Testis (tissue), 3 donors: ENCODE data around the gene SFMBT2. TPM values are rescaled to one million over a fixed set of nuclear protein-coding genes. Genes with fewer than 3 reads are reported as not detected.

Source experiments
- DNase-seq: peaks from one replicate; pipeline ENCODE4 v3.0.0-alpha.2; 2019
- H3K27ac ChIP-seq, 2 donors: fragments of 200-600 bp; sonication (generic); one replicate each; pipeline ENCODE4 v1.5.1; 2019
- H3K27me3 ChIP-seq: fragments of 200-600 bp; sonication (generic); one replicate; pipeline ENCODE4 v1.5.1; 2019
- H3K36me3 ChIP-seq: fragments of 200-600 bp; sonication (generic); one replicate; pipeline ENCODE4 v1.5.1; 2017; ENCODE audit warnings: low read depth; ENCODE audit errors: missing control alignments
- H3K4me1 ChIP-seq: fragments of 200-600 bp; sonication (generic); one replicate; pipeline ENCODE4 v1.5.1; 2019
- H3K4me3 ChIP-seq, 2 donors: fragments of 200-600 bp; sonication (generic); one replicate each; pipeline ENCODE4 v1.5.1; 2017 to 2019
- H3K9me3 ChIP-seq: fragments of 200-600 bp; sonication (generic); one replicate; pipeline ENCODE4 v1.5.1; 2017
- CTCF ChIP-seq, 3 experiments: fragments of 450-650 bp in 2 of 3; fragments of 200-600 bp in 1 of 3; sonication (generic) in 1 of 3; IDR thresholded peaks; one replicate each; pipeline ENCODE4 v1.5.1; 2016 to 2019; ENCODE audit warnings: antibody characterized with exemption in 3 of 3, mild to moderate bottlenecking in 2 of 3, moderate library complexity in 1 of 3
- POLR2A ChIP-seq: fragments of 450-650 bp; IDR thresholded peaks from one replicate; pipeline ENCODE4 v1.6.1; 2017; ENCODE audit warnings: antibody characterized with exemption, mild to moderate bottlenecking, moderate library complexity
- WGBS, 2 donors: methylation state at CpG; one replicate each; pipeline ENCODE4 v1.1.5; 2018; 5-methylcytosine and 5-hydroxymethylcytosine counted together
- intact Hi-C: fragments of 100-400 bp; cut with DNase I; formaldehyde crosslinking; loops from one replicate; pipeline ENCODE4 v1.15.1; 2023; ENCODE audit warnings: low total_unique reads
- polyA plus RNA-seq: library from polyadenylated mRNA; stranded (reverse); fragments of 350-450 nt; fragmentation: Illumina TruSeq; extraction: RNeasy Lipid Tissue Mini Kit (QIAGEN cat#74804); gene quantifications from one replicate; pipeline ENCODE4 v1.2.3, GENCODE V29; 2014; ENCODE audit warnings: low read depth, low replicate concordance; ENCODE audit not compliant: insufficient read depth
- total RNA-seq, 2 donors: library from RNA; depleted of rRNA; stranded (reverse); fragments of >200 nt; gene quantifications; one replicate each; pipeline ENCODE4 v1.2.3, GENCODE V29; 2016

SFMBT2 gene
- total and polyA plus RNA-seq, 3 donors from 2014 or later, result 3.6 to 8.5 (median 7.6) TPM

- H3K4me3 ChIP-seq, result no peak overlapping the region
- H3K36me3 ChIP-seq, result no peaks in the 10 kb centered on the region
- 95 to 99% methylated on average over 2 to 3 of the region's 3 CpGs for whole genome bisulfite sequencing, 2 donors
- intact Hi-C loops, result no loop called here
- TF ChIP-seq POLR2A, result no peak
- no peak for TF ChIP-seq CTCF (IDR thresholded peaks at IDR 0.05)
- no peak overlapping the region for H3K27ac ChIP-seq
- H3K27me3 ChIP-seq, result no peaks in the 10 kb centered on the region
- DNase-seq, result no peak
- no peaks in the 10 kb centered on the region for H3K9me3 ChIP-seq
- H3K4me1 ChIP-seq, result no peaks in the 10 kb centered on the region
Measured at GRCh38 chr10:7199152-7199760, 211.6 kb downstream of the SFMBT2 start.

GRCh38 chr10:7196284-7196683 lies 214.6 kb downstream of the SFMBT2 start:
- H3K4me3 ChIP-seq, result no peak overlapping the region
- no peaks in the 10 kb centered on the region for H3K4me1 ChIP-seq
- H3K27me3 ChIP-seq, result no peaks in the 10 kb centered on the region
- H3K27ac ChIP-seq, result no peak overlapping the region
- H3K36me3 ChIP-seq, result no peaks in the 10 kb centered on the region
- intact Hi-C loops, result no loop called here
- H3K9me3 ChIP-seq, result no peaks in the 10 kb centered on the region
- WGBS, 2 donors, result 96 to 97% methylated on average over 5 of the region's 5 CpGs
- no peak for DNase-seq
- TF ChIP-seq CTCF (IDR thresholded peaks at IDR 0.05) (no peak), POLR2A (no peak)

- no peaks in the 10 kb centered on the region for H3K36me3 ChIP-seq
- intact Hi-C loops, result no loop called here
- H3K27ac ChIP-seq, result no peak overlapping the region
- H3K9me3 ChIP-seq, result no peaks in the 10 kb centered on the region
- no peak for DNase-seq
- no peak overlapping the region for H3K4me3 ChIP-seq
- no peaks in the 10 kb centered on the region for H3K4me1 ChIP-seq
- 97 to 99% methylated on average over 6 of the region's 6 CpGs for WGBS, 2 donors
- TF ChIP-seq POLR2A (no peak), CTCF (IDR thresholded peaks at IDR 0.05) (no peak)
- no peaks in the 10 kb centered on the region for H3K27me3 ChIP-seq
Measured at GRCh38 chr10:7195118-7195517, 215.7 kb downstream of the SFMBT2 start.

GRCh38 chr10:7194571-7194970 lies 216.3 kb downstream of the SFMBT2 start:
- H3K27ac ChIP-seq, result no peak overlapping the region
- H3K4me1 ChIP-seq, result no peaks in the 10 kb centered on the region
- H3K9me3 ChIP-seq, result no peaks in the 10 kb centered on the region
- H3K4me3 ChIP-seq, result no peak overlapping the region
- intact Hi-C loops, result no loop called here
- no peaks in the 10 kb centered on the region for H3K36me3 ChIP-seq
- no peak for DNase-seq
- TF ChIP-seq POLR2A (no peak), CTCF (IDR thresholded peaks at IDR 0.05) (no peak)
- H3K27me3 ChIP-seq, result no peaks in the 10 kb centered on the region
- 95 to 98% methylated on average over 5 of the region's 5 CpGs for WGBS, 2 donors

GRCh38 chr10:7193369-7193768 lies 217.5 kb downstream of the SFMBT2 start:
- H3K9me3 ChIP-seq, result no peaks in the 10 kb centered on the region
- H3K4me3 ChIP-seq, result no peak overlapping the region
- 92 to 94% methylated on average over 7 of the region's 7 CpGs for WGBS, 2 donors
- no peaks in the 10 kb centered on the region for H3K27me3 ChIP-seq
- H3K36me3 ChIP-seq, result no peaks in the 10 kb centered on the region
- H3K27ac ChIP-seq, result no peak overlapping the region
- intact Hi-C loops, result no loop called here
- TF ChIP-seq CTCF (IDR thresholded peaks at IDR 0.05) (no peak), POLR2A (no peak)
- H3K4me1 ChIP-seq, result no peaks in the 10 kb centered on the region
- DNase-seq, result no peak
